Keratinocyte (primary cell): Measurements from ENCODE around the gene LY6G6D. TPM values are rescaled to one million over a fixed set of nuclear protein-coding genes. Genes with fewer than 3 reads are reported as not detected.

Experiments
- DNase-seq: peaks from one replicate; pipeline ENCODE4 v3.0.0-alpha.2; 2011; ENCODE audit warnings: low read depth, missing footprints, low spot score
- FAIRE-seq: peaks from 2 replicates; lab custom pipeline; 2011; peaks lifted over from hg19 to GRCh38; lab: Jason Lieb, UNC
- H2AFZ ChIP-seq: 2 replicates; pipeline ENCODE4 v1.6.0; 2012; ENCODE audit warnings: low read length, control low read depth, inconsistent platforms; ENCODE audit not compliant: control insufficient read depth
- H3K27ac ChIP-seq: 2 replicates; pipeline ENCODE4 v1.5.1; 2011; ENCODE audit warnings: low read length; ENCODE audit not compliant: control insufficient read depth, insufficient read depth
- H3K27me3 ChIP-seq: 3 replicates; pipeline ENCODE4 v1.6.0; 2011; ENCODE audit warnings: low read length; ENCODE audit not compliant: control insufficient read depth, insufficient read depth; ENCODE audit errors: extremely low read depth
- H3K36me3 ChIP-seq, 2 experiments: 2 replicates in 1 of 2; 3 replicates in 1 of 2; pipeline ENCODE4 v1.5.1; 2011; ENCODE audit warnings: low read length in 2 of 2, mild to moderate bottlenecking in 1 of 2; ENCODE audit not compliant: control insufficient read depth in 2 of 2, insufficient read depth in 2 of 2; ENCODE audit errors: extremely low read depth in 1 of 2
- H3K4me1 ChIP-seq: 3 replicates; pipeline ENCODE4 v1.5.1; 2011; ENCODE audit warnings: low read length; ENCODE audit not compliant: control insufficient read depth, insufficient read depth; ENCODE audit errors: extremely low read depth
- H3K4me2 ChIP-seq: 3 replicates; pipeline ENCODE4 v1.6.0; 2011; ENCODE audit warnings: low read depth, low read length; ENCODE audit not compliant: control insufficient read depth, insufficient read depth; ENCODE audit errors: extremely low read depth
- H3K4me3 ChIP-seq, 3 experiments: fragments of 200-600 bp in 1 of 3; sonication (generic) in 1 of 3; 2 replicates in 2 of 3; 3 replicates in 1 of 3; pipeline ENCODE4 v1.5.1; 2011 to 2016; ENCODE audit warnings: low read length in 3 of 3, mild to moderate bottlenecking in 3 of 3, control low read depth in 2 of 3, inconsistent platforms in 1 of 3, low read depth in 1 of 3, mixed read lengths in 1 of 3, mixed run types in 1 of 3, moderate library complexity in 1 of 3; ENCODE audit not compliant: control insufficient read depth in 2 of 3, insufficient read depth in 2 of 3; ENCODE audit errors: extremely low read depth in 1 of 3
- H3K79me2 ChIP-seq: 2 replicates; pipeline ENCODE4 v1.6.0; 2012; ENCODE audit warnings: low read length; ENCODE audit not compliant: control insufficient read depth, insufficient read depth
- H3K9ac ChIP-seq: 3 replicates; pipeline ENCODE4 v1.6.0; 2011; ENCODE audit warnings: low read length; ENCODE audit not compliant: control insufficient read depth, insufficient read depth; ENCODE audit errors: extremely low read depth
- H3K9me1 ChIP-seq: 3 replicates; pipeline ENCODE4 v1.6.0; 2011; ENCODE audit warnings: low read length; ENCODE audit not compliant: control insufficient read depth, insufficient read depth; ENCODE audit errors: extremely low read depth
- H3K9me3 ChIP-seq: 2 replicates; pipeline ENCODE4 v1.5.1; 2012; ENCODE audit warnings: low read depth, low read length; ENCODE audit not compliant: control insufficient read depth
- H4K20me1 ChIP-seq: 3 replicates; pipeline ENCODE4 v1.6.0; 2011; ENCODE audit warnings: low read length; ENCODE audit not compliant: control insufficient read depth, insufficient read depth; ENCODE audit errors: extremely low read depth
- EZH2 ChIP-seq: IDR thresholded peaks from one replicate; pipeline ENCODE4 v1.6.1; 2012; ENCODE audit warnings: inconsistent platforms, mild to moderate bottlenecking, low read length, moderate library complexity
- dilution Hi-C: fragments of 300-500 bp; cut with MboI; formaldehyde crosslinking; loops from one replicate; pipeline ENCODE4 v1.7.0; 2020; ENCODE audit warnings: low sequenced_read_pairs; ENCODE audit not compliant: extremely low pct_ligation_motif_present
- polyA plus RNA-seq, 5 experiments: library from polyadenylated mRNA; depleted of rRNA in 3 of 5; stranded (reverse) in 3 of 5; stranded (forward) in 1 of 5; unstranded in 1 of 5; fragments of >200 nt; gene quantifications; 1 replicate in 1 of 5; 2 replicates in 3 of 5; 3 replicates in 1 of 5; pipeline versions ENCODE4 v1.2.1 to v1.2.3, GENCODE V29; 2011 to 2012; ENCODE audit warnings: missing spikeins in 2 of 5, low read depth in 1 of 5, low replicate concordance in 1 of 5
- TF ChIP-seq, protein P1 (sequence below), 3 experiments: IDR thresholded peaks in 1 of 3; conservative IDR thresholded peaks in 1 of 3; optimal IDR thresholded peaks in 1 of 3; 2 replicates in 2 of 3; 3 replicates in 1 of 3; pipeline versions ENCODE3 to v1.5.1; 2011; ENCODE audit warnings: low read length in 3 of 3, mild to moderate bottlenecking in 3 of 3, moderate library complexity in 2 of 3, control low read depth in 1 of 3, inconsistent platforms in 1 of 3; ENCODE audit not compliant: insufficient read depth in 2 of 3; ENCODE audit errors: extremely low read depth in 1 of 3

LY6G6D gene
- polyA plus RNA-seq, 1 donor (not counting 4 experiments of a cell fraction or from before 2014, with no cell fraction given): 0.33 TPM

DNA sequence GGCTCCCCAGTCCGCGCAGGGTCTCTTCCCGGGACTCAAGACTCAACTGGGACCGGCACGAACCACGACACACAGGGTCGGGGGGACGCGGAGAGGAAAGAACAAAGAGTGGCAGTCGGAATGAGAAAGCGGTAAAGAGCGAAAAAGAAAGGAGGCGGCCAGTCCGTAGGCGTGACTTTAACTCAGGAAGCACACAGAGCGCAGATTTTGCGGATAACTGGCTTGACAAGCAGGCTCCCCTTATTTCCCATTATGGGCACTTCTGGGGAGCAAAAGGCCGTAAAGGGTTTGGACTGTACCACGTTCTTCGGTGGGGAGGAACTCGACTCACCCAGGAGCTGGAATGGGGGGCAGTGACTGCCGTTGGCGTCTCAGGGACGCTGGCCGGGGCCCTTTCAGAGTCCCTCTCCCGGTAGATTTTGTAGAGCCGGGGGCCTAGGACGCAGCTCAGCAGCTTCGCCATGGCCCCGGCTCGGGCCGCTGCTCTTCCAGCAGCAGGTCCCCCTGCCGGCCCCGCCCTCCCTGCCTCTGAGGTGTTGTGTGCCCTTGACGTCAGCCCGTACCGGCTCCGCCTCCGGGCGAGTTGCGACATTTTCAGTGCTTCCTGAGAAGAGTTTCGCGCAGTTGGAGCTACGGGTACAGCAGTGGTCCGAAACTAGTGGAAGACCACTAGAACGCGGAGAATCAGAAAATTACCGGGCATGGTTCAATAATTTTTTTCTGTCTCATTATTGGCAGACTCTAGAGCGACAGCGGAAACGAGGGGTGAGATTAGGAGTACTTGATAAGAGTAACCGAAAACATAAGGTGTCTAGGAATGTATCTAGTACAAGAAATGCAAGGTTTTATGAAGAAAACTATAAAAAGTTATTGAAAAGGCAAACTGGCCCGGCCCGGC lies 12.1 kb upstream of the LY6G6D start, which contains the start of gene ABHD16A:
Gene ABHD16A (minus strand): TSS at position 506 of the 898 bp plus-strand sequence. CDS start 43 bp downstream, at position 463.
- no peaks in the 10 kb centered on the region for H4K20me1 ChIP-seq
- peak within 1 kb of the TSS; percentile 73 to 87 (median 86) for H3K4me3 ChIP-seq
- no peaks in the 10 kb centered on the region for H3K9me3 ChIP-seq
- FAIRE-seq: peak; percentile 80
- TF ChIP-seq EZH2: no peak
- TF ChIP-seq, protein P1, sequence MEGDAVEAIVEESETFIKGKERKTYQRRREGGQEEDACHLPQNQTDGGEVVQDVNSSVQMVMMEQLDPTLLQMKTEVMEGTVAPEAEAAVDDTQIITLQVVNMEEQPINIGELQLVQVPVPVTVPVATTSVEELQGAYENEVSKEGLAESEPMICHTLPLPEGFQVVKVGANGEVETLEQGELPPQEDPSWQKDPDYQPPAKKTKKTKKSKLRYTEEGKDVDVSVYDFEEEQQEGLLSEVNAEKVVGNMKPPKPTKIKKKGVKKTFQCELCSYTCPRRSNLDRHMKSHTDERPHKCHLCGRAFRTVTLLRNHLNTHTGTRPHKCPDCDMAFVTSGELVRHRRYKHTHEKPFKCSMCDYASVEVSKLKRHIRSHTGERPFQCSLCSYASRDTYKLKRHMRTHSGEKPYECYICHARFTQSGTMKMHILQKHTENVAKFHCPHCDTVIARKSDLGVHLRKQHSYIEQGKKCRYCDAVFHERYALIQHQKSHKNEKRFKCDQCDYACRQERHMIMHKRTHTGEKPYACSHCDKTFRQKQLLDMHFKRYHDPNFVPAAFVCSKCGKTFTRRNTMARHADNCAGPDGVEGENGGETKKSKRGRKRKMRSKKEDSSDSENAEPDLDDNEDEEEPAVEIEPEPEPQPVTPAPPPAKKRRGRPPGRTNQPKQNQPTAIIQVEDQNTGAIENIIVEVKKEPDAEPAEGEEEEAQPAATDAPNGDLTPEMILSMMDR (optimal IDR thresholded peaks at IDR 0.05 in 1 of 3, IDR thresholded peaks at IDR 0.05 in 1 of 3, conservative IDR thresholded peaks at IDR 0.05 in 1 of 3; ENCODE audit: extremely low read depth in 1 of 3, insufficient read depth in 2 of 3, low read length in 3 of 3): peak in 1 of 3 experiments; percentile 14
- no peaks in the 10 kb centered on the region for H3K36me3 ChIP-seq
- peak; percentile 82 for DNase-seq
- H2AFZ ChIP-seq: peak within 1 kb of the TSS; percentile 86
- dilution Hi-C loops: no loop called here
- no peaks in the 10 kb centered on the region for H3K27me3 ChIP-seq
- H3K4me2 ChIP-seq: peak within 1 kb of the TSS; percentile 98
- no peaks in the 10 kb centered on the region for H3K9me1 ChIP-seq
- H3K9ac ChIP-seq: peak within 1 kb of the TSS; percentile 89
- H3K79me2 ChIP-seq: peaks cover 19% of the 10 kb centered on the region
- H3K27ac ChIP-seq: peak within 1 kb of the TSS; percentile 87
- peaks cover 9% of the 10 kb centered on the region for H3K4me1 ChIP-seq

DNA sequence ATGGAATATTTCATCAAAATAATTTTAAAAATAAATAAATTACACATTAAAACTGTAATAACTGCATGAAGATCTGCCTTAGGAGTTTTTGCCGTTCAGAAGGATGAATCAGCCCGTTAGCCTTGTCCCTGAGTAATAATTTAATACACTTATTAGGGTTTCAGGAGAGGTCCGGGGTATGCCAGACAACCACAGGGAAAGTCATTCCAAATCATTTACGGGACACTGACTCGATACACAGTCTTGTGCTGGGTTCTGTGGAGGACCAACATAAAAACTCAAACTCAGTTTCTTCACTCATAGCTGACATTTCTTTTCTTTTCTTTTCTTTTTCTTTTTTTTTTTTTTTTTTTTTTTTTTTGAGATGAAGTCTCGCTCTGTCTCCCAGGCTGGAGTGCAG lies 9.2 kb upstream of the LY6G6D start:
- Histone ChIP-seq H3K9me1 (no peaks in the 10 kb centered on the region), H3K9ac (no peak overlapping the region), H2AFZ (no peak overlapping the region), H3K4me3 (no peak overlapping the region), H4K20me1 (no peaks in the 10 kb centered on the region), H3K9me3 (no peaks in the 10 kb centered on the region), H3K27me3 (no peaks in the 10 kb centered on the region), H3K4me1 (peaks cover 11% of the 10 kb centered on the region), H3K79me2 (peaks cover 17% of the 10 kb centered on the region), H3K27ac (no peak overlapping the region), H3K4me2 (no peak overlapping the region), H3K36me3 (no peaks in the 10 kb centered on the region)
- dilution Hi-C loops: no loop called here
- TF ChIP-seq, protein P1 (optimal IDR thresholded peaks at IDR 0.05 in 1 of 3, IDR thresholded peaks at IDR 0.05 in 1 of 3, conservative IDR thresholded peaks at IDR 0.05 in 1 of 3; ENCODE audit: extremely low read depth in 1 of 3, insufficient read depth in 2 of 3, low read length in 3 of 3): no peak
- TF ChIP-seq EZH2: no peak
- no peak for DNase-seq
- FAIRE-seq: no peak
